Mesothelial cell of epicardium (in vitro differentiated cells): Measurements from ENCODE around the gene MSANTD1. TPM values are rescaled to one million over a fixed set of nuclear protein-coding genes. Genes with fewer than 3 reads are reported as not detected.

Source experiments
- DNase-seq, 2 experiments: peaks; one replicate each; pipeline ENCODE4 v3.0.0; 2021; ENCODE audit warnings: low spot score in 2 of 2; ENCODE audit not compliant: unreplicated experiment in 2 of 2
- H3K27ac Mint-ChIP-seq: 2 replicates; pipeline ENCODE4 v1.8.0; 2021; ENCODE audit warnings: mixed read lengths
- H3K27me3 Mint-ChIP-seq: 2 replicates; pipeline ENCODE4 v1.8.0; 2021; ENCODE audit warnings: low read depth, mixed read lengths
- H3K36me3 Mint-ChIP-seq: 2 replicates; pipeline ENCODE4 v1.8.0; 2021; ENCODE audit warnings: mixed read lengths
- H3K4me1 Mint-ChIP-seq: 2 replicates; pipeline ENCODE4 v1.8.0; 2021; ENCODE audit warnings: mixed read lengths
- H3K4me3 Mint-ChIP-seq: 2 replicates; pipeline ENCODE4 v1.8.0; 2021; ENCODE audit warnings: mild to moderate bottlenecking, moderate library complexity, mixed read lengths
- H3K9me3 Mint-ChIP-seq: 2 replicates; pipeline ENCODE4 v1.8.0; 2021; ENCODE audit warnings: mixed read lengths
- CTCF ChIP-seq: fragments of 200-600 bp; sonication (generic); IDR thresholded peaks from one replicate; pipeline ENCODE4 v1.5.0; 2021; ENCODE audit warnings: antibody characterized with exemption; ENCODE audit not compliant: unreplicated experiment
- total RNA-seq: library from RNA; stranded (reverse); gene quantifications from 3 replicates; pipeline ENCODE4 v1.2.1, GENCODE V29; 2021

MSANTD1 gene
- total RNA-seq, 1 donor from 2014 or later, result 2.6 TPM

- no peaks in the 10 kb centered on the region for H3K36me3 Mint-ChIP-seq
- no peak overlapping the region for H3K4me3 Mint-ChIP-seq
- no peak for TF ChIP-seq CTCF
- no peak overlapping the region for H3K27ac Mint-ChIP-seq
- no peaks in the 10 kb centered on the region for H3K27me3 Mint-ChIP-seq
- no peaks in the 10 kb centered on the region for H3K9me3 Mint-ChIP-seq
- peaks cover 4% of the 10 kb centered on the region for H3K4me1 Mint-ChIP-seq
- peak; percentile 14 to 33 for DNase-seq
These were observed 6.7 kb downstream of the MSANTD1 start for GRCh38 chr4:3255611-3256186.

- Mint-ChIP-seq H3K27ac (no peak overlapping the region), H3K9me3 (no peaks in the 10 kb centered on the region), H3K4me1 (no peaks in the 10 kb centered on the region), H3K27me3 (no peaks in the 10 kb centered on the region), H3K36me3 (no peaks in the 10 kb centered on the region), H3K4me3 (no peak overlapping the region)
- DNase-seq, result no peak
- TF ChIP-seq CTCF, result no peak
These were observed 7.5 kb downstream of the MSANTD1 start for GRCh38 chr4:3256230-3257102.

GRCh38 chr4:3257103-3257555, 8.2 kb downstream of the MSANTD1 start:
- Mint-ChIP-seq H3K4me3 (no peak overlapping the region), H3K4me1 (no peaks in the 10 kb centered on the region), H3K36me3 (no peaks in the 10 kb centered on the region), H3K27me3 (no peaks in the 10 kb centered on the region), H3K9me3 (no peaks in the 10 kb centered on the region), H3K27ac (no peak overlapping the region)
- TF ChIP-seq CTCF, result no peak
- no peak for DNase-seq

- H3K4me3 Mint-ChIP-seq, result no peak overlapping the region
- H3K27ac Mint-ChIP-seq, result no peak overlapping the region
- TF ChIP-seq CTCF, result no peak
- no peaks in the 10 kb centered on the region for H3K27me3 Mint-ChIP-seq
- no peaks in the 10 kb centered on the region for H3K9me3 Mint-ChIP-seq
- no peaks in the 10 kb centered on the region for H3K4me1 Mint-ChIP-seq
- H3K36me3 Mint-ChIP-seq, result no peaks in the 10 kb centered on the region
- DNase-seq, result peak in 1 of 2 experiments; percentile 13
These were observed 8.9 kb downstream of the MSANTD1 start for GRCh38 chr4:3257556-3258482.

- TF ChIP-seq CTCF, result no peak
- Mint-ChIP-seq H3K9me3 (no peaks in the 10 kb centered on the region), H3K4me1 (no peaks in the 10 kb centered on the region), H3K4me3 (no peak overlapping the region), H3K36me3 (no peaks in the 10 kb centered on the region), H3K27me3 (no peaks in the 10 kb centered on the region), H3K27ac (no peak overlapping the region)
- peak; percentile 20 to 36 for DNase-seq
These were observed 12.7 kb downstream of the MSANTD1 start for GRCh38 chr4:3261411-3262207.
